Measurements from ENCODE around the gene ENTPD6. TPM values are rescaled to one million over a fixed set of nuclear protein-coding genes. Genes with fewer than 3 reads are reported as not detected.

The ENTPD6 gene

Small RNA genes within 50 kb of the gene (small RNA-seq; reads per million reads assigned to genes)
- not detected for gene AL035252.4 (ENCODE audit: low read depth)
- gene AL121772.2 (ENCODE audit: low read depth) = not detected
- not detected for gene RF00019 (ENCODE audit: low read depth)
